GM12892 (cell line): ENCODE measurements around the gene UXT.

ENCODE experiments used
- POLR2A ChIP-seq: IDR thresholded peaks from 2 replicates; pipeline ENCODE4 v1.6.1; 2011; ENCODE audit warnings: low read depth, low read length, control low read depth
- POLR2AphosphoS5 ChIP-seq: IDR thresholded peaks from 2 replicates; pipeline ENCODE4 v1.6.1; 2011; ENCODE audit warnings: low read depth, low read length, control low read depth
- TAF1 ChIP-seq: IDR thresholded peaks from 2 replicates; pipeline ENCODE4 v1.6.1; 2011; ENCODE audit warnings: low read depth, mild to moderate bottlenecking, control low read depth, low read length, borderline replicate concordance

DNA sequence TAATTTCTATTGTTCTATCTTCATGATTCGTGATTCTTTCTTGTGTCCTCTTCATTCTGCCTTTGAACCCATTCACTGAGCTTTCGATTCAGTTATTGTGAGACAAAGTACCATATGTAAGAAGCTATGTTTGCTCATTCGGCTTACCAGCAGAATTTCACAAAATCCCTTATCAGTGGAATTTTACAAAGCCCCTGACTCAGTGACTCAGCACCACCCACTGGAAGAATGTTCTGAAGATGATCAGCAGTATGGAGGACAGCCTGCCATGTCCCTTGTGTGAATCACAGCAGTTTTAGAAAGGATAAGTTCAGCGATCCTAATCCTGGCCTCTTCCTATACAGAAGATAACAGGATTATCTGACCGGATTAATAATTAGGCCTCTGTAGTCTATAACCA is 5.8 kb upstream of the UXT start:
- TF ChIP-seq POLR2AphosphoS5 (no peak), POLR2A (no peak), TAF1 (no peak)
